Thyroid gland (tissue), 4 donors: Measurements from ENCODE around the gene ARMC2. TPM values are rescaled to one million over a fixed set of nuclear protein-coding genes. Genes with fewer than 3 reads are reported as not detected.

Experiments used
- DNase-seq, 2 donors: peaks; one replicate each; pipeline ENCODE4 v3.0.0-alpha.2; 2019
- H3K27ac ChIP-seq, 3 donors: fragments of 200-600 bp; sonication (generic); 1 replicate in 2 of 3; 2 replicates in 1 of 3; pipeline ENCODE4 v1.5.1; 2016 to 2019; ENCODE audit warnings: mild to moderate bottlenecking in 1 of 3, moderate library complexity in 1 of 3
- H3K27me3 ChIP-seq: fragments of 200-600 bp; sonication (generic); one replicate; pipeline ENCODE4 v1.5.1; 2019
- H3K36me3 ChIP-seq, 2 donors: fragments of 200-600 bp; sonication (generic); one replicate each; pipeline ENCODE4 v1.5.1; 2016 to 2019
- H3K4me1 ChIP-seq, 2 donors: fragments of 200-600 bp; sonication (generic); one replicate each; pipeline ENCODE4 v1.5.1; 2017 to 2019
- H3K4me3 ChIP-seq, 3 donors: fragments of 200-600 bp; sonication (generic); replicated peaks in 1 of 3; 1 replicate in 2 of 3; 2 replicates in 1 of 3; pipeline ENCODE4 v1.5.1; 2016; ENCODE audit warnings: mild to moderate bottlenecking in 1 of 3
- H3K9me3 ChIP-seq: fragments of 200-600 bp; sonication (generic); one replicate; pipeline ENCODE4 v1.5.1; 2017
- CTCF ChIP-seq, 6 experiments: fragments of 200-600 bp in 3 of 6; fragments of 450-650 bp in 3 of 6; sonication (generic) in 3 of 6; IDR thresholded peaks; one replicate each; pipeline ENCODE4 v1.5.1; 2016 to 2019; ENCODE audit warnings: antibody characterized with exemption in 6 of 6, mild to moderate bottlenecking in 2 of 6, inconsistent platforms in 1 of 6, moderate library complexity in 1 of 6
- POLR2A ChIP-seq, 2 donors: fragments of 450-650 bp; IDR thresholded peaks; one replicate each; pipeline ENCODE4 v1.6.1; 2017; ENCODE audit warnings: antibody characterized with exemption in 2 of 2, mild to moderate bottlenecking in 2 of 2, moderate library complexity in 1 of 2
- WGBS, 2 donors: methylation state at CpG; one replicate each; pipeline ENCODE4 v1.1.5; 2017; 5-methylcytosine and 5-hydroxymethylcytosine counted together
- intact Hi-C: fragments of 100-400 bp; cut with DNase I; formaldehyde crosslinking; loops from one replicate; pipeline ENCODE4 v1.15.1; 2023
- total RNA-seq, 4 donors: library from RNA; depleted of rRNA; stranded (reverse); fragments of >200 nt; gene quantifications; one replicate each; pipeline ENCODE4 v1.2.3, GENCODE V29; 2016

The ARMC2 gene
- total RNA-seq, 4 donors from 2014 or later, result 5.2 to 9.3 (median 6.9) TPM

GRCh38 chr6:108878942-108879341, 30.7 kb downstream of the ARMC2 start:
- Histone ChIP-seq H3K4me3 (no peak overlapping the region), H3K27me3 (no peaks in the 10 kb centered on the region), H3K36me3 (no peaks in the 10 kb centered on the region), H3K27ac (no peak overlapping the region), H3K9me3 (no peaks in the 10 kb centered on the region), H3K4me1 (peaks cover 10 to 24% of the 10 kb centered on the region in 2 donors)
- DNase-seq, result no peak
- TF ChIP-seq POLR2A (IDR thresholded peaks at IDR 0.05), result no peak
- TF ChIP-seq CTCF (IDR thresholded peaks at IDR 0.05), result no peak
- 96 to 99% methylated on average over 2 of the region's 2 CpGs for WGBS, 2 donors
- intact Hi-C loops, result no loop called here

GRCh38 chr6:108883172-108883571, 35.0 kb downstream of the ARMC2 start:
- no peak for TF ChIP-seq CTCF (IDR thresholded peaks at IDR 0.05)
- TF ChIP-seq POLR2A (IDR thresholded peaks at IDR 0.05), result no peak
- Histone ChIP-seq H3K27me3 (no peaks in the 10 kb centered on the region), H3K4me3 (no peak overlapping the region), H3K9me3 (no peaks in the 10 kb centered on the region), H3K27ac (no peak overlapping the region), H3K36me3 (peaks cover 0 to 3% of the 10 kb centered on the region in 2 donors), H3K4me1 (peaks cover under 1 to 1% of the 10 kb centered on the region in 2 donors)
- no peak for DNase-seq
- 88 to 94% methylated on average over 1 of the region's 1 CpG for WGBS, 2 donors
- intact Hi-C loops, result no loop called here

DNA sequence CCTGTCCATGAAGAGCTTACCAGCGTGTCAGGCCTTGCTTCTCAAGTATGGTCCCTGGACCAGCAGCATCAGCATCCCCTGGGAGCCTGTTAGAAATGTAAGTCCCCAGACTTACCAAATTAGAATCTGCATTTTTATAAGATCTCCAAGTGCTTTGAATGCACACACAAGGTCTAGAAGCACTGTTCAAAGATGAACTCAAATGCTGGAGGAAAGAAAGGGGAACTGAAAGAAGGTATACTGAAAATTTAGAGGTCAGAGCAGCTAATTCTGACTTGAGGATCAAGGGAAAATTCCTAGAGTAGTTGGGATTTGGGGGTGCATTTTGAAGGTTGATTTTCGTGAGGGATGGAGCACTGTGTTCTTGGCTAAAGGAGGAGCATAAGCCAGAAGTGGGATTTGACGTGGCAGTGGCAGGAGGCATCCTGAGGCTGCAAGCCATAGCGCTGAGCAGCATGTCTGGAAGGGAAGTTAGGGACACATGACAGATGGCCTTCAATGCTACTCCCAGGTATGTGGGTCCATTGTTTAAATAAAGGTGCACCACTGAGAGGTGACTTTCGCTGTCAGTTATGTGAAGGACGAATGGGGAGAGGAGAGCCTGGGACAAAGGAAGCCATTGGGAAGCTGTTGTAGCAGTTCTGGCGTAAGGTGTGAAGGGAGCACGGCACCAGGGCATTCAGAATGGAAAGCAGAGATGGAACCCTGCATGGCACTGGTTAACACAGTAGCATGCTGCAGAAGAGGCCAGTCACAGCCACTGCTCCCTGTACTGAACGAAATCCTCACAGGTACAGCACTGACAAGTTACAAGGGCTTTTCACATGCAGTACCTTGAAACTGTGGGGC, 36.2 kb downstream of the ARMC2 start:
- no peak for DNase-seq
- H3K36me3 ChIP-seq, result peaks cover 0 to 3% of the 10 kb centered on the region in 2 donors
- no peaks in the 10 kb centered on the region for H3K9me3 ChIP-seq
- intact Hi-C loops, result no loop called here
- no peak overlapping the region for H3K27ac ChIP-seq
- no peak overlapping the region for H3K4me3 ChIP-seq
- TF ChIP-seq CTCF (IDR thresholded peaks at IDR 0.05) (no peak), POLR2A (IDR thresholded peaks at IDR 0.05) (no peak)
- H3K27me3 ChIP-seq, result no peaks in the 10 kb centered on the region
- H3K4me1 ChIP-seq, result no peaks in the 10 kb centered on the region
- 93 to 95% methylated on average over 9 of the region's 9 CpGs for WGBS, 2 donors

GRCh38 chr6:108888052-108888451, 39.8 kb downstream of the ARMC2 start:
- 91 to 95% methylated on average over 6 of the region's 6 CpGs for WGBS, 2 donors
- intact Hi-C loops, result no loop called here

More at GRCh38 chr6:108888052-108888451, 39.8 kb downstream of the ARMC2 start:
- H3K27me3 ChIP-seq, result no peaks in the 10 kb centered on the region
- peaks cover 0 to 3% of the 10 kb centered on the region in 2 donors for H3K36me3 ChIP-seq
- H3K27ac ChIP-seq, result no peak overlapping the region
- H3K9me3 ChIP-seq, result no peaks in the 10 kb centered on the region
- DNase-seq, result no peak
- TF ChIP-seq POLR2A (IDR thresholded peaks at IDR 0.05) (no peak), CTCF (IDR thresholded peaks at IDR 0.05) (no peak)
- H3K4me3 ChIP-seq, result no peak overlapping the region
- no peaks in the 10 kb centered on the region for H3K4me1 ChIP-seq
